ENCODE measurements around the gene MTCL1.

- TF ChIP-seq EZH2 (IDR thresholded peaks at IDR 0.05; ENCODE audit: borderline replicate concordance, low read length) (no peak), CTCF (IDR thresholded peaks at IDR 0.05; ENCODE audit: low read length) (no peak)
Observed at GRCh38 chr18:8868276-8868675, 162.9 kb downstream of the MTCL1 start.
